ENCODE measurements around the gene ELF3. TPM values are rescaled to one million over a fixed set of nuclear protein-coding genes. Genes with fewer than 3 reads are reported as not detected.

ELF3 gene
- total and polyA plus RNA-seq, 2 of the 4 experiments (the other 2 are of a cell fraction): under 0.01 to 0.38 TPM

DNA sequence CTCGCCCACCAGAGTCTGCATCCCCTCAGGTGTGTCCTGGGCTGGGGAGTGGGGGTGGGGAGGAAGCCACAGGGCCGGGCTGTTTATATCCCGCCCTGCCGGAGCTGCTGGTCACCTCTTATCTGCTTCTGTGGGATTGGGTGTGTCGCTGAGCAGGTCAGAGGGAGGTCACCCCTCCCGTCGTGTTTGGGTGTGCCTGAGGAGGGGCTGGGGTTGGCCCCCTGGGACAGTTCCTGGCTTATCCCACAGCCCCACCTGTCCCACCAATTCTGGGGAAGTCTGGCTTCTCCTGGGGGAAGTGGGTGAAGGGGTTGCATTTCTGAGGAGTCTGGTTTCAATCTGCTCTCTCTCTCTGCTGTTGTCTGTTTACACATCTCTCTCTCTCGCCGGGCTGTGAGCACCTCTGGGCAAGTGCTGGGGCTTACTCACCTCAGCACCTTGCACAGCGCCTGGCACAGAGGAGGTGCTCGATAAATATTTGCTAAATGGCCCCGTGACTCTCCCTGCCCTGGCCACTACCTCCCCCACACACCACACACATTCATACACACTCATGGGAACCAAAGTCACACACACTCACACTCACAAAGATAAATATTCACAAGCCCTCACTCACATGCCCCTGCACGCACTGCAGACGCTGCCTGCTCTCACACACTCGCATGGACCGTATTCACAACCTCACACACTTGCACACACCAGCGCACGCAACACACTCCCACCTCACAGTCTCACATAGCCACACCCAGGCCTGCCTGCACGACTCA lies 8.3 kb downstream of the ELF3 start:
- Histone ChIP-seq H3K56ac (ENCODE audit: extremely low read depth, insufficient read depth, low read length) (no peak overlapping the region), H3K18ac (ENCODE audit: low read depth, low read length) (no peak overlapping the region), H3K36me3 (ENCODE audit: control insufficient read depth, insufficient read depth, low read length) (no peaks in the 10 kb centered on the region), H3K4me3 (ENCODE audit: insufficient read depth, low read depth, low read length) (no peak overlapping the region), H3K14ac (replicated peaks; ENCODE audit: low read depth, low read length) (0 out of 2 replicates have a peak overlapping the region, but pooled peaks have one; percentile 14), H3K27me3 (ENCODE audit: control insufficient read depth, insufficient read depth, low read length) (peaks cover 12% of the 10 kb centered on the region), H3K9me3 (ENCODE audit: control insufficient read depth, insufficient read depth, low read length) (no peaks in the 10 kb centered on the region), H2BK20ac (ENCODE audit: low read depth, low read length) (no peak overlapping the region), H3K4me2 (ENCODE audit: low read depth, low read length) (no peak overlapping the region), H2BK120ac (ENCODE audit: low read depth, low read length) (no peak overlapping the region), H4K20me1 (ENCODE audit: insufficient read depth, low read length) (no peaks in the 10 kb centered on the region), H4K91ac (ENCODE audit: insufficient read depth, low read depth, low read length) (no peak overlapping the region), H3K4me1 (ENCODE audit: control insufficient read depth, insufficient read depth, low read length) (peaks cover 18% of the 10 kb centered on the region), H2AFZ (replicated peaks; ENCODE audit: low read length, poor library complexity) (peak overlapping the region; percentile 26), H3K23ac (ENCODE audit: low read depth, low read length) (0 out of 2 replicates have a peak overlapping the region, but pooled peaks have one; percentile 24), H3K9ac (ENCODE audit: low read depth, low read length) (no peak overlapping the region), H2AK5ac (ENCODE audit: low read depth, low read length) (peak overlapping the region; percentile 25; the same call in 1 of the 2 replicates), H2AK9ac (replicated peaks; ENCODE audit: low read depth, low read length, poor library complexity) (no peak overlapping the region), H4K5ac (ENCODE audit: low read depth, low read length) (no peak overlapping the region), H4K8ac (ENCODE audit: low read depth in 2 of 2, low read length in 2 of 2) (no peak overlapping the region), H3K9me1 (ENCODE audit: insufficient read depth, low read length) (no peaks in the 10 kb centered on the region; the same call in 1 of the 2 replicates), H3K79me1 (ENCODE audit: low read depth in 1 of 2, low read length in 2 of 2) (no peaks in the 10 kb centered on the region), H3K4ac (ENCODE audit: low read depth, low read length) (no peak overlapping the region), H2BK5ac (ENCODE audit: low read depth, low read length, poor library complexity, severe bottlenecking) (no peak overlapping the region), H2BK15ac (ENCODE audit: low read depth, low read length) (no peak overlapping the region), H3K27ac (ENCODE audit: insufficient read depth, low read length) (no peak overlapping the region)
- BruUV-seq (replicated peaks): no TSS peak
- TF ChIP-seq FOS (IDR thresholded peaks at IDR 0.05; ENCODE audit: low read depth, low read length) (no peak), RFX5 (IDR thresholded peaks at IDR 0.05; ENCODE audit: low read depth, low read length) (no peak), MAFK (IDR thresholded peaks at IDR 0.05; ENCODE audit: low read depth, low read length) (no peak), SMC3 (IDR thresholded peaks at IDR 0.05; ENCODE audit: low read depth, low read length) (no peak), CHD1 (IDR thresholded peaks at IDR 0.05; ENCODE audit: low read depth, low read length) (no peak), RCOR1 (IDR thresholded peaks at IDR 0.05; ENCODE audit: insufficient replicate concordance, low read length) (no peak), MXI1 (IDR thresholded peaks at IDR 0.05; ENCODE audit: borderline replicate concordance, low read depth, low read length) (no peak), RAD21 (IDR thresholded peaks at IDR 0.05; ENCODE audit: low read length) (no peak), NFE2L2 (IDR thresholded peaks at IDR 0.05; ENCODE audit: low read depth, low read length) (no peak), MAZ (IDR thresholded peaks at IDR 0.05; ENCODE audit: borderline replicate concordance, low read depth, low read length) (no peak), BHLHE40 (IDR thresholded peaks at IDR 0.05; ENCODE audit: low read depth, low read length) (no peak), ELK1 (IDR thresholded peaks at IDR 0.05; ENCODE audit: borderline replicate concordance, low read depth, low read length) (no peak), POLR2A (IDR thresholded peaks at IDR 0.05; ENCODE audit: low read depth, low read length) (no peak)
- TF ChIP-seq, protein P1, sequence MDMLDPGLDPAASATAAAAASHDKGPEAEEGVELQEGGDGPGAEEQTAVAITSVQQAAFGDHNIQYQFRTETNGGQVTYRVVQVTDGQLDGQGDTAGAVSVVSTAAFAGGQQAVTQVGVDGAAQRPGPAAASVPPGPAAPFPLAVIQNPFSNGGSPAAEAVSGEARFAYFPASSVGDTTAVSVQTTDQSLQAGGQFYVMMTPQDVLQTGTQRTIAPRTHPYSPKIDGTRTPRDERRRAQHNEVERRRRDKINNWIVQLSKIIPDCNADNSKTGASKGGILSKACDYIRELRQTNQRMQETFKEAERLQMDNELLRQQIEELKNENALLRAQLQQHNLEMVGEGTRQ (IDR thresholded peaks at IDR 0.05; ENCODE audit: low read depth, low read length): no peak
- intact Hi-C loops (cut with micrococcal nuclease): no loop called here
- DNase-seq (no peak), ATAC-seq (ENCODE audit: low read depth) (peak; percentile 16; the same call in 1 of the 2 replicates)
- ChIA-PET CTCF (no interaction called here), POLR2A (ENCODE audit: unreplicated experiment) (no interaction called here)
- dilution Hi-C loops (cut with HindIII; ENCODE audit: low sequenced_read_pairs, unreplicated experiment): no loop called here
- WGBS, 2 experiments (ENCODE audit: extremely low coverage in 2 of 2, insufficient read length in 1 of 2): 58% methylated on average over 11 of the region's 19 CpGs; no CpG with 5 or more reads in 1 of the 2 experiments
- in situ Hi-C loops (cut with MboI; ENCODE audit: low sequenced_read_pairs): no loop called here
